Endodermal cell (in vitro differentiated cells): ENCODE results near the gene FRAT2. TPM values are rescaled to one million over a fixed set of nuclear protein-coding genes. Genes with fewer than 3 reads are reported as not detected.

ENCODE experiments used
- DNase-seq: peaks from one replicate; pipeline ENCODE4 v3.0.0-alpha.2; 2017
- H3K27ac ChIP-seq: 2 replicates; pipeline ENCODE4 v1.5.1; 2013; ENCODE audit warnings: mild to moderate bottlenecking, low read depth, low read length, moderate library complexity
- H3K27me3 ChIP-seq: 2 replicates; pipeline ENCODE4 v1.6.1; 2013; ENCODE audit warnings: mild to moderate bottlenecking, low read length, moderate library complexity; ENCODE audit not compliant: insufficient read depth, control insufficient read depth, poor library complexity, severe bottlenecking
- H3K36me3 ChIP-seq: 2 replicates; pipeline ENCODE4 v1.7.0; 2013; ENCODE audit warnings: mild to moderate bottlenecking, low read length, moderate library complexity; ENCODE audit not compliant: control insufficient read depth, insufficient read depth
- H3K4me1 ChIP-seq: one replicate; pipeline ENCODE4 v1.7.0; 2013; ENCODE audit warnings: low read length; ENCODE audit not compliant: control insufficient read depth, insufficient read depth
- H3K4me3 ChIP-seq: 2 replicates; pipeline ENCODE4 v1.5.1; 2013; ENCODE audit warnings: mild to moderate bottlenecking, low read length, moderate library complexity
- H3K9ac ChIP-seq: 2 replicates; pipeline ENCODE4 v1.6.1; 2013; ENCODE audit warnings: mild to moderate bottlenecking, low read length, moderate library complexity; ENCODE audit not compliant: poor library complexity, severe bottlenecking; ENCODE audit errors: extremely low read depth
- H3K9me3 ChIP-seq: 2 replicates; pipeline ENCODE4 v1.6.1; 2013; ENCODE audit warnings: mild to moderate bottlenecking, low read length, moderate library complexity; ENCODE audit not compliant: control insufficient read depth
- H3K27ac Mint-ChIP-seq: 2 replicates; pipeline ENCODE4 v1.8.0; 2020; ENCODE audit warnings: mixed read lengths
- H3K27me3 Mint-ChIP-seq: 2 replicates; pipeline ENCODE4 v1.8.0; 2021; ENCODE audit warnings: mild to moderate bottlenecking, mixed read lengths; ENCODE audit not compliant: insufficient read depth
- H3K36me3 Mint-ChIP-seq: 2 replicates; pipeline ENCODE4 v1.8.0; 2020; ENCODE audit warnings: low read depth, mixed read lengths
- H3K4me1 Mint-ChIP-seq: 2 replicates; pipeline ENCODE4 v1.8.0; 2020; ENCODE audit warnings: mixed read lengths
- H3K4me3 Mint-ChIP-seq: 2 replicates; pipeline ENCODE4 v1.8.0; 2020; ENCODE audit warnings: mild to moderate bottlenecking, moderate library complexity, mixed read lengths
- H3K9me3 Mint-ChIP-seq: 2 replicates; pipeline ENCODE4 v1.8.0; 2020; ENCODE audit warnings: mild to moderate bottlenecking, mixed read lengths
- WGBS, 2 experiments: methylation state at CpG; one replicate each; pipeline versions ENCODE4 v1.1.5 to v1.1.7; 2013; ENCODE audit warnings: missing lambda C conversion rate in 2 of 2, mixed read lengths in 1 of 2; ENCODE audit not compliant: insufficient coverage in 1 of 2, insufficient read length in 1 of 2; 5-methylcytosine and 5-hydroxymethylcytosine counted together
- total RNA-seq, 2 donors: library from RNA; stranded (reverse); fragmentation: NEBNext Ultra II Directional in 1 of 2; extraction: Animal tissue kit (Norgen Biotek cat#: 25700) in 1 of 2; gene quantifications; 2 replicates in 1 of 2; 3 replicates in 1 of 2; pipeline ENCODE4 v1.2.1, GENCODE V29; 2021
- TF ChIP-seq, protein P1 (sequence below): fragments of 200-600 bp; sonication (generic); conservative IDR thresholded peaks from 2 replicates; pipeline ENCODE4 v1.5.0; 2021; ENCODE audit warnings: antibody characterized with exemption, mild to moderate bottlenecking

Gene FRAT2
- total RNA-seq, 2 donors from 2014 or later: 31.0 to 35.2 TPM

DNA sequence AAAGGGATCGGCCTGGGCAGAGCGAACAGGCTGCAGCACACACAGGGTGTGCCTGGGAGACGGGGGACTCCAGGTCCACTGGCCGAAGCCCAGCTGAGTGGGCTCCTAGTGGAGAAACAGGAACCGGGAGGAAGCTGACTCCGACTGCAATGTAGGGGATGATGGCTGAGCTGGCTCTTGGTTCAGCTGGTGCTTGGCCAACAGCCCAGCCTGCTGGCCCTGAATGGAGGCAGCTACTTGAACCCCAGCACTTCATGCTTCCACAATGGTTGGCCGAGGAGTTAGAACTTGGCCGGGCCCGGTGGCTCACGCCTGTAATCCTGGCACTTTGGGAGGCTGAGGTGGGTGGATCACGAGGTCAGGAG lies 27.0 kb upstream of the FRAT2 start:
- no peaks in the 10 kb centered on the region for H3K9me3 ChIP-seq
- 95 to 100% methylated on average over 6 to 11 of the region's 11 CpGs for WGBS, 2 experiments
- Mint-ChIP-seq H3K4me3 (no peak overlapping the region), H3K9me3 (no peaks in the 10 kb centered on the region), H3K27me3 (no peaks in the 10 kb centered on the region), H3K4me1 (peaks cover 14% of the 10 kb centered on the region), H3K36me3 (peaks cover 55% of the 10 kb centered on the region), H3K27ac (no peak overlapping the region)
- H3K4me1 ChIP-seq: no peaks in the 10 kb centered on the region
- no peak overlapping the region for H3K4me3 ChIP-seq
- no peak overlapping the region for H3K27ac ChIP-seq
- no peak overlapping the region for H3K9ac ChIP-seq
- TF ChIP-seq, protein P1, sequence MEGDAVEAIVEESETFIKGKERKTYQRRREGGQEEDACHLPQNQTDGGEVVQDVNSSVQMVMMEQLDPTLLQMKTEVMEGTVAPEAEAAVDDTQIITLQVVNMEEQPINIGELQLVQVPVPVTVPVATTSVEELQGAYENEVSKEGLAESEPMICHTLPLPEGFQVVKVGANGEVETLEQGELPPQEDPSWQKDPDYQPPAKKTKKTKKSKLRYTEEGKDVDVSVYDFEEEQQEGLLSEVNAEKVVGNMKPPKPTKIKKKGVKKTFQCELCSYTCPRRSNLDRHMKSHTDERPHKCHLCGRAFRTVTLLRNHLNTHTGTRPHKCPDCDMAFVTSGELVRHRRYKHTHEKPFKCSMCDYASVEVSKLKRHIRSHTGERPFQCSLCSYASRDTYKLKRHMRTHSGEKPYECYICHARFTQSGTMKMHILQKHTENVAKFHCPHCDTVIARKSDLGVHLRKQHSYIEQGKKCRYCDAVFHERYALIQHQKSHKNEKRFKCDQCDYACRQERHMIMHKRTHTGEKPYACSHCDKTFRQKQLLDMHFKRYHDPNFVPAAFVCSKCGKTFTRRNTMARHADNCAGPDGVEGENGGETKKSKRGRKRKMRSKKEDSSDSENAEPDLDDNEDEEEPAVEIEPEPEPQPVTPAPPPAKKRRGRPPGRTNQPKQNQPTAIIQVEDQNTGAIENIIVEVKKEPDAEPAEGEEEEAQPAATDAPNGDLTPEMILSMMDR: no peak
- H3K36me3 ChIP-seq: peaks cover 42% of the 10 kb centered on the region
- no peak for DNase-seq
- no peaks in the 10 kb centered on the region for H3K27me3 ChIP-seq

- DNase-seq: no peak
- H3K9me3 ChIP-seq: no peaks in the 10 kb centered on the region
- H3K4me3 Mint-ChIP-seq: no peak overlapping the region
- peaks cover 44% of the 10 kb centered on the region for H3K36me3 ChIP-seq
- no peak overlapping the region for H3K27ac ChIP-seq
- H3K4me1 Mint-ChIP-seq: peaks cover 14% of the 10 kb centered on the region
- no peaks in the 10 kb centered on the region for H3K27me3 ChIP-seq
- TF ChIP-seq, protein P1: no peak
- H3K36me3 Mint-ChIP-seq: peaks cover 56% of the 10 kb centered on the region
- no peaks in the 10 kb centered on the region for H3K4me1 ChIP-seq
- H3K9ac ChIP-seq: no peak overlapping the region
- H3K9me3 Mint-ChIP-seq: no peaks in the 10 kb centered on the region
- no peaks in the 10 kb centered on the region for H3K27me3 Mint-ChIP-seq
- H3K27ac Mint-ChIP-seq: no peak overlapping the region
- WGBS, 2 experiments: 96 to 98% methylated on average over 8 to 11 of the region's 11 CpGs
- H3K4me3 ChIP-seq: no peak overlapping the region
Observed at GRCh38 chr10:97360705-97361536, 26.4 kb upstream of the FRAT2 start.

GRCh38 chr10:97358781-97359180 lies 24.3 kb upstream of the FRAT2 start:
- H3K9me3 ChIP-seq: no peaks in the 10 kb centered on the region
- Mint-ChIP-seq H3K27me3 (no peaks in the 10 kb centered on the region), H3K9me3 (no peaks in the 10 kb centered on the region), H3K4me1 (peaks cover 20% of the 10 kb centered on the region), H3K27ac (no peak overlapping the region), H3K36me3 (peaks cover 43% of the 10 kb centered on the region), H3K4me3 (no peak overlapping the region)
- H3K4me3 ChIP-seq: peak overlapping the region; percentile 7
- H3K27me3 ChIP-seq: no peaks in the 10 kb centered on the region
- WGBS, 2 experiments: 90 to 92% methylated on average over 3 of the region's 3 CpGs
- H3K9ac ChIP-seq: no peak overlapping the region
- TF ChIP-seq, protein P1: no peak
- no peak overlapping the region for H3K27ac ChIP-seq
- H3K36me3 ChIP-seq: peaks cover 33% of the 10 kb centered on the region
- no peaks in the 10 kb centered on the region for H3K4me1 ChIP-seq
- no peak for DNase-seq
